Prostate gland (tissue), 2 donors: ENCODE data around the gene GPR107. TPM values are rescaled to one million over a fixed set of nuclear protein-coding genes. Genes with fewer than 3 reads are reported as not detected.

Source experiments
- DNase-seq: peaks from one replicate; pipeline ENCODE4 v3.0.0-alpha.2; 2019; ENCODE audit warnings: low spot score
- H3K27ac ChIP-seq, 2 donors: fragments of 200-600 bp; sonication (generic); 2 replicates each; pipeline ENCODE4 v1.5.1; 2017 to 2019
- H3K27me3 ChIP-seq: fragments of 200-600 bp; sonication (generic); replicated peaks from 2 replicates; pipeline ENCODE4 v1.5.1; 2019; ENCODE audit not compliant: insufficient read depth
- H3K36me3 ChIP-seq, 2 donors: fragments of 200-600 bp; sonication (generic); 1 replicate in 1 of 2; 2 replicates in 1 of 2; pipeline versions ENCODE4 v1.5.1 to v1.8.1; 2017 to 2019
- H3K4me1 ChIP-seq: fragments of 200-600 bp; sonication (generic); replicated peaks from 2 replicates; pipeline ENCODE4 v1.5.1; 2019
- H3K4me3 ChIP-seq, 2 donors: fragments of 200-600 bp; sonication (generic); 2 replicates each; pipeline ENCODE4 v1.5.1; 2017 to 2019
- H3K9me3 ChIP-seq: fragments of 200-600 bp; sonication (generic); 2 replicates; pipeline ENCODE4 v1.5.1; 2017
- POLR2A ChIP-seq: fragments of 450-650 bp; IDR thresholded peaks from one replicate; pipeline ENCODE4 v1.6.1; 2016; ENCODE audit warnings: antibody characterized with exemption, mild to moderate bottlenecking
- POLR2AphosphoS5 ChIP-seq: sonication (generic); formaldehyde crosslinking; IDR thresholded peaks from one replicate; pipeline ENCODE4 v1.6.1; 2017; ENCODE audit warnings: antibody characterized with exemption
- whole genome bisulfite sequencing: methylation state at CpG from one replicate; pipeline ENCODE4 v1.1.5; 2018; 5-methylcytosine and 5-hydroxymethylcytosine counted together
- intact Hi-C: fragments of 100-400 bp; cut with DNase I; formaldehyde crosslinking; loops from one replicate; pipeline ENCODE4 v1.14.2; 2022
- total RNA-seq, 2 donors: library from RNA; depleted of rRNA; stranded (reverse); fragments of >200 nt; gene quantifications; one replicate each; pipeline ENCODE4 v1.1.0, GENCODE V29; 2016
- TF ChIP-seq, protein P1 (sequence below), 4 experiments: fragments of 200-600 bp in 2 of 4; fragments of 450-650 bp in 2 of 4; sonication (generic) in 2 of 4; IDR thresholded peaks; 1 replicate in 3 of 4; 2 replicates in 1 of 4; pipeline ENCODE4 v1.5.1; 2016 to 2019; ENCODE audit warnings: antibody characterized with exemption in 4 of 4, mild to moderate bottlenecking in 2 of 4, moderate library complexity in 2 of 4

The GPR107 gene
- total RNA-seq, 2 donors from 2014 or later = 36.3 to 51.5 TPM

- TF ChIP-seq, protein P1, sequence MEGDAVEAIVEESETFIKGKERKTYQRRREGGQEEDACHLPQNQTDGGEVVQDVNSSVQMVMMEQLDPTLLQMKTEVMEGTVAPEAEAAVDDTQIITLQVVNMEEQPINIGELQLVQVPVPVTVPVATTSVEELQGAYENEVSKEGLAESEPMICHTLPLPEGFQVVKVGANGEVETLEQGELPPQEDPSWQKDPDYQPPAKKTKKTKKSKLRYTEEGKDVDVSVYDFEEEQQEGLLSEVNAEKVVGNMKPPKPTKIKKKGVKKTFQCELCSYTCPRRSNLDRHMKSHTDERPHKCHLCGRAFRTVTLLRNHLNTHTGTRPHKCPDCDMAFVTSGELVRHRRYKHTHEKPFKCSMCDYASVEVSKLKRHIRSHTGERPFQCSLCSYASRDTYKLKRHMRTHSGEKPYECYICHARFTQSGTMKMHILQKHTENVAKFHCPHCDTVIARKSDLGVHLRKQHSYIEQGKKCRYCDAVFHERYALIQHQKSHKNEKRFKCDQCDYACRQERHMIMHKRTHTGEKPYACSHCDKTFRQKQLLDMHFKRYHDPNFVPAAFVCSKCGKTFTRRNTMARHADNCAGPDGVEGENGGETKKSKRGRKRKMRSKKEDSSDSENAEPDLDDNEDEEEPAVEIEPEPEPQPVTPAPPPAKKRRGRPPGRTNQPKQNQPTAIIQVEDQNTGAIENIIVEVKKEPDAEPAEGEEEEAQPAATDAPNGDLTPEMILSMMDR (IDR thresholded peaks at IDR 0.05) = no peak
- TF ChIP-seq POLR2A = no peak
- no peak for TF ChIP-seq POLR2AphosphoS5
- Histone ChIP-seq H3K4me3 (no peak overlapping the region), H3K27me3 (no peaks in the 10 kb centered on the region), H3K4me1 (no peaks in the 10 kb centered on the region), H3K36me3 (no peaks in the 10 kb centered on the region), H3K27ac (peak overlapping the region; percentile 61 to 71), H3K9me3 (no peaks in the 10 kb centered on the region)
- intact Hi-C loops = no loop called here
- WGBS = 77% methylated on average over 6 of the region's 6 CpGs
- DNase-seq = no peak
Measured at GRCh38 chr9:130128251-130128650, 74.5 kb downstream of the GPR107 start.

GRCh38 chr9:130128733-130129431 lies 75.2 kb downstream of the GPR107 start:
- H3K36me3 ChIP-seq = no peaks in the 10 kb centered on the region

GRCh38 chr9:130129432-130130061 lies 75.8 kb downstream of the GPR107 start:
- H3K36me3 ChIP-seq = no peaks in the 10 kb centered on the region
- WGBS = 82% methylated on average over 22 of the region's 22 CpGs
- H3K4me1 ChIP-seq = no peaks in the 10 kb centered on the region
- no peaks in the 10 kb centered on the region for H3K27me3 ChIP-seq
- no peaks in the 10 kb centered on the region for H3K9me3 ChIP-seq
- H3K4me3 ChIP-seq = no peak overlapping the region
- DNase-seq = no peak
- H3K27ac ChIP-seq = peak overlapping the region; percentile 61 to 71
- intact Hi-C loops = loop anchor here (5.0 kb wide), 1 partner anchor 43 kb away; the partner anchor contains the start of gene NCS1
- TF ChIP-seq, protein P1 (IDR thresholded peaks at IDR 0.05) = no peak
- TF ChIP-seq POLR2AphosphoS5 = peak; percentile 6
- no peak for TF ChIP-seq POLR2A

More at GRCh38 chr9:130128733-130129431, 75.2 kb downstream of the GPR107 start:
- Histone ChIP-seq H3K27ac (peak overlapping the region; percentile 61 to 71), H3K27me3 (no peaks in the 10 kb centered on the region), H3K9me3 (no peaks in the 10 kb centered on the region), H3K4me1 (no peaks in the 10 kb centered on the region), H3K4me3 (no peak overlapping the region)
- intact Hi-C loops = no loop called here
- TF ChIP-seq, protein P1 (IDR thresholded peaks at IDR 0.05) = no peak
- TF ChIP-seq POLR2AphosphoS5 (peak; percentile 51), POLR2A (no peak)
- WGBS = 52% methylated on average over 14 of the region's 14 CpGs
- peak; percentile 16 for DNase-seq

GRCh38 chr9:130132746-130133145 lies 79.0 kb downstream of the GPR107 start:
- TF ChIP-seq, protein P1 (IDR thresholded peaks at IDR 0.05) = no peak
- TF ChIP-seq POLR2A (no peak), POLR2AphosphoS5 (no peak)
- H3K27me3 ChIP-seq = no peaks in the 10 kb centered on the region
- DNase-seq = no peak
- H3K4me1 ChIP-seq = no peaks in the 10 kb centered on the region
- intact Hi-C loops = loop anchor here (5.0 kb wide), 1 partner anchor 40 kb away; the partner anchor contains the start of gene NCS1
- no peak overlapping the region for H3K27ac ChIP-seq
- H3K9me3 ChIP-seq = no peaks in the 10 kb centered on the region
- 86% methylated on average over 7 of the region's 7 CpGs for WGBS
- H3K4me3 ChIP-seq = no peak overlapping the region
- no peaks in the 10 kb centered on the region for H3K36me3 ChIP-seq
